NCI-H748 (cell line): ENCODE results near the gene SIGLEC9.

Source experiments
- DNase-seq: peaks from one replicate; lab custom pipeline; 2025; ENCODE audit not compliant: unreplicated experiment; lab: John Stamatoyannopoulos, UW

Gene SIGLEC9

GRCh38 chr19:51124729-51125128 lies at the start of gene SIGLEC9:
TSS of gene SIGLEC9 (plus strand) at chr19:51124906. CDS start at chr19:51124975, 69 bp downstream.
- DNase-seq: no peak

- no peak for DNase-seq
Measured at GRCh38 chr19:51075998-51076397, 48.7 kb upstream of the SIGLEC9 start.

GRCh38 chr19:51076631-51077213 lies 48.0 kb upstream of the SIGLEC9 start:
- no peak for DNase-seq

GRCh38 chr19:51078104-51078503 lies 46.6 kb upstream of the SIGLEC9 start:
- DNase-seq: no peak

DNA sequence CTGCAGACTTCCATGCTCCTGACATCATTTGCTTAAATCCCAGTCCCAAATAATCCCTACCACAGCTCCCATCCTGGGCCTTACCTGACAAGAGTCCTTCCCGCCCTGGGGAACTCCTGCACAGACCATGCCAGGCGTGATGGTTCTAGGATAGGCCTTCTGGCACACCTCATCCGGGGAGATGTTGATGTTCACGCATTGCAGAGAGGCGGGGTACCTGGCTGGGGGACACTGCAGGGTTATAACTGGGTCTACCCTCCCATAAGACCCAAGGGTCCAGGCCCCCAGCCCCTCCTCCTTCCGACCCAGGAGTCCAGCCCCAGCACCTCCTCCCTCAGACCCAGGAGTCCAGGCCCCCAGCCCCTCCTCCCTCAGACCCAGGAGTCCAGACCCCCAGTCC lies 46.0 kb upstream of the SIGLEC9 start:
- no peak for DNase-seq

- peak; percentile 27 for DNase-seq
Measured at GRCh38 chr19:51079481-51080110, 45.1 kb upstream of the SIGLEC9 start.

- no peak for DNase-seq
Measured at GRCh38 chr19:51081476-51081875, 43.2 kb upstream of the SIGLEC9 start.

GRCh38 chr19:51082611-51083010 lies 42.1 kb upstream of the SIGLEC9 start, which contains the start of gene KLK14:
TSS of gene KLK14 (minus strand) at chr19:51082887. CDS start at chr19:51082614, 273 bp downstream.
- peak; percentile 20 for DNase-seq

- DNase-seq: no peak
Measured at GRCh38 chr19:51083181-51083580, 41.5 kb upstream of the SIGLEC9 start.

DNA sequence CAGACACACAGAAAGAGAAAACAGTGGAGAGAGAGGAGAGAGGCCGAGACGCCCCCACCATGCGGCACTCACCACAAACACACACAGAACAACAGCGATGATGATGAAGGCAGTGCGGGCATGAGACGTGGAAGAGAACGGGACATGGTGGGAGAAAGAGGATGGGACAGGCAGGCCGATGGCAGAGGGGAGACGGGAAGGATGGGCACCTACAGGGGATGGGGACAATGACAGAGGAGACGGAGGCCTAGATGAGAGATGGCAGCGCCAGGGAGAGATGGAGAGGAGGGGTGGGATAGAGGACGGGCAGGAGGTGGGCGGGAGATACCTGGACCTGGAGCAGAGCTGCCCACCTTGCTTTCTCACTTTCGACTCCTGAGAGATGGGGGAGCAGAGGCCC lies 40.9 kb upstream of the SIGLEC9 start:
- no peak for DNase-seq

DNA sequence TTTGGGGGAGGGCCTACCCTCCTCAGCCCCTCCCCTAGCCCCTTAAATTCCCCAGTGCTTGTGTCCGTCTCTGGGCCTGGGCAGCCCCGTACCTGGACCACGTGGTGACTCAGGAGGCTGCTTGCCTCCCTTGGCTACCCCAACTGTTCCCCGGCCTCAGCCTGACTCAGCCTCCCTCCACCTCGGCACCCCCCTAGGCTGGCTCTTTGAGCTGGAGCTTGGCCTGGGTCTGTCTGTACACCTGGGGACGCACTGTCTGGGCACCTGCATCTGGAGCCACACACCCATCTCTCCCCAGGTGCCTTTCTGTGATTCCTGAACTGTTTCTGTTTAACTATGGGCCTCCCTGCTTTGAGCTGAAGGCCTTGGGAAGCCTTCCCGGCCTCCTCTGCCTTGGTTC lies 40.2 kb upstream of the SIGLEC9 start:
- DNase-seq: no peak

- peak; percentile 22 for DNase-seq
Measured at GRCh38 chr19:51086153-51086850, 38.4 kb upstream of the SIGLEC9 start.

DNA sequence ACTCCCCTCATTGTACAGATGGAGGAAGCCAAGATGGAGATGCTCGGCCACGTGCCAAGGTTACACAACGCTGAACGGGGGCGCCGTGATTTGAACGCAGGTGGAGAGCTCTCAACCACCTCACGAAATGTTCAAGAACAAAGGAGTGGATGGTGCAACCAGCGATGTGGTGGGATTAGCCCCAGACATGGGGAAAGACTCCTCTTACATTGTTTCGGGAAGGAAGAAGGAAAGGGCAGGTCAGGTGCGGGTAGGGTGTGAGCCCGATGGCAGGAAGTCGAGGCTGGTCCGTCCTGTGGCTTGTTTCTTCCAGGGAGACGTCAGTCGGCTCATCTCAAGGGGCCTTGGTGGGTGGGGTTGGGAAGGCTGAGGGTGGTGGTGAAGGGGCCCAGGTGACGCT lies 34.9 kb upstream of the SIGLEC9 start:
- DNase-seq: no peak

GRCh38 chr19:51090471-51090870 lies 34.2 kb upstream of the SIGLEC9 start:
- DNase-seq: no peak

DNA sequence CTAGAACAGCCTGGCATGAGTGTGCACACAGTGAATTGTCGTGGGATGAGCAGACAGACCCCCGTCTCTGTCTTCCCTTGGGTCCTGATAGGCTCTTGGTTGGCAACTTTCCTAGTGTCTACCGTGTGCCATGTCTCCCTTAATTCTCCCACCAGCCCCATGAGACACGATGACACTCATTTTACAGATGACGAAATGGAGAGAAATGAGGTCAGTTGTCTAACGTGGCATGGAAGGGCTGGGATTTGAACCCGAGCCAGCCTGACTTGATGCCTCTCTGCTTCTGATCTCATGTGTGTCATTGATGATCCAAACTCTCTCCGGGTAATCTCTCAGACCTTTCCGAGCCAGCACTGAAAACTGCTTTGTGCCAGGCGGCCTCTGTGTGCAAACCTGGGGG lies 33.6 kb upstream of the SIGLEC9 start:
- DNase-seq: no peak

DNA sequence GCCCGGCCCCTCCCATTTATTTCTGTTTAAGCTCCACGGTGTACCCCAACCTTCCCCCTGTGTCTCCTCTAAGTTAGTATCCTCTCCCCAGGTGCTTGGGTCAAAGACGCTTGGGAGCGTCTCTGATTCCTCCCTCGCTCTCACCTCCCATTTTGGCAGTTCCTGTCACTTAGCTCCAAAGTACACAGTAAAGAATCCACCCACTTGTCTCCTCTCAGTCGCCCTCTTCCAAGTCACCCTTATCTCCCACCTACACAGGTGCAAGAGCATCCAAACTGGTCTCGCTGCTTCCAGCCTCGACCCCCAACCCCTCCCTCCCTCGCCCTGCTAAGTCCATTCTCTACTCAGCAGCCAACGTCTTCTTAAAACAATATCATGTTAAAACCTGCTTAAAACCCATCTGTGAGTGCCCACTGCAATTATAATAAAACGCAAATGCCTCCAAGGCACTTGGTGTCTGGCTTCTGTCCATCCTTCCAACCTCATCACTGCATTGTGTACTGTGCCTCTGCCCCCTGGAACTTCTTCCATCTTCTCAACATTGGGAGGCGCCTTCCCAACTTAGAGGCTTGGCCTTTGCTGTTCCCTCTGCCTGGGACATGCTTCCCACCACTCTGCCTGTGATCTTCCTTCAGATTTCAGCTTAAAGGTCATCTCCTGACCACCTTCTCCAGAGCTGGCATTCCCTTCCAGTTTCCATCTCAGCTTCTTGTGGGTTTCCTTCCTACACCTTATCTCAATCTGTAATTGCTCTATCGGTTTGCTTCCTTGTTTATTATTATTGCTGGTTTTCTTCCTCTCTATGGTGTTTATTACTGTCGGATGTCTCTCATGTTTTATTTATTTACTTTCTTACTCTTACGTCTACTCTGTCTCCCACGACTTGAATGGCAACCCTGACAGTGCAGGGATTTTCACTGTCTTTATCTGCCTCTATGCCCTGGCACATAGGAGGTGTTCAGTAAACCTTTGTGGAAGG lies 32.5 kb upstream of the SIGLEC9 start:
- DNase-seq: peak; percentile 66

DNA sequence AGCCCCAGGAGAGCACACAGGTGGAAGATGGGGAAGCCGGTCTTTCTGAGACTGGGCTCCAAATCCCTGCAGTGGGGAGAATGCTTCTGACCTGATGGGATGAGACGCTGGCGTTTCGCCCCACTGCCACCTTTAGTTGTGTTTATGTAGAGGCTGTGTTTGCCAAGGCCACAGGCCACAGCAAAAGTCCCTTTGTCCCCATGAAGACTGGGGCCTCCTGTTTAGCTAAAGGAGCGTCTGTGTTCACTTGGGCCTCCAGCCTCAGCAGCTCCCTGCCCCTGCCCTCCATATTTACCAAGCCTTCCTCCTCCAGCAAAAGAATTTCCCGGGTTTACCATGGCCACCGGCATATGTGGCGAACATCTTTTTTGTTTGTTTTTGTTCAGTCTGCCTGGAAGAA lies 31.6 kb upstream of the SIGLEC9 start:
- peak; percentile 14 for DNase-seq

GRCh38 chr19:51093510-51094345 lies 31.0 kb upstream of the SIGLEC9 start:
- DNase-seq: no peak

DNA sequence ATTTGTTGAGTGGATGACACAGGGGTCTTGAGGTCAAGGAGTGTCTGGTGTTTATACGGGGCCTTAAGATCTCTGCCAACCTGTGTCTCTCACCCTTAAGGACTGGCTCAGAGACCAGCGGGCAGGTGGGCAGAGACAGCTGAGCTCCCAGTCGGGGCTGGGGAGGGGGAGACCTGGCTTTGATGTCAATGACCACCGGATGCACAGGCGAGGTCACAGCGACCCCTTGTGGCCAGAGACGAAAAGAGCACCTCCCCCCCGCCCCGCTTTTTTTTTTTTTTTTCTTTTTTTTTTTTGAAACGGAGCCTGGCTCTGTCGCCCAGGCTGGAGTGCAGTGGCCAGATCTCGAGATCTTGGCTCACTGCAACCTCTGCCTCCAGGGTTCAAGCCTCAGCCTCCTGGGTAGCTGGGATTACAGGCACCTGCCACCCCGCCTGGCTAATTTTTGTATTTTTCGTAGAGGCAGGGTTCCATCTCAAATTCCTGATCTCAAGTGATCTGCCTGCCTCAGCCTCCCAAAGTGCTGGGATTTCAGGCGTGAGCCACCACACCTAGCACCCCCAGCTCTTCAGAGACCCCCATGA lies 29.9 kb upstream of the SIGLEC9 start:
- DNase-seq: peak; percentile 62
